Renal pelvis (tissue), 4 donors: ENCODE results near the gene APOL2. TPM values are rescaled to one million over a fixed set of nuclear protein-coding genes. Genes with fewer than 3 reads are reported as not detected.
"Not testable (repeated sequence)": the region's sequence is repeated elsewhere in the genome, so short reads cannot be mapped to it uniquely, and the experiment has no call there.

Source experiments
- DNase-seq: peaks from one replicate; pipeline ENCODE4 v3.0.0-alpha.2; 2013
- polyA plus RNA-seq, 3 donors: library from polyadenylated mRNA; unstranded; fragments of 120-200 nt; gene quantifications; one replicate each; pipeline ENCODE4 v1.2.1, GENCODE V29; 2013; ENCODE audit not compliant: insufficient read length in 3 of 3

APOL2 gene
- polyA plus RNA-seq, 3 donors = 22.4 to 34.8 (median 34.1) TPM

GRCh38 chr22:36267058-36267457 lies 27.7 kb upstream of the APOL2 start:
- no peak for DNase-seq

DNA sequence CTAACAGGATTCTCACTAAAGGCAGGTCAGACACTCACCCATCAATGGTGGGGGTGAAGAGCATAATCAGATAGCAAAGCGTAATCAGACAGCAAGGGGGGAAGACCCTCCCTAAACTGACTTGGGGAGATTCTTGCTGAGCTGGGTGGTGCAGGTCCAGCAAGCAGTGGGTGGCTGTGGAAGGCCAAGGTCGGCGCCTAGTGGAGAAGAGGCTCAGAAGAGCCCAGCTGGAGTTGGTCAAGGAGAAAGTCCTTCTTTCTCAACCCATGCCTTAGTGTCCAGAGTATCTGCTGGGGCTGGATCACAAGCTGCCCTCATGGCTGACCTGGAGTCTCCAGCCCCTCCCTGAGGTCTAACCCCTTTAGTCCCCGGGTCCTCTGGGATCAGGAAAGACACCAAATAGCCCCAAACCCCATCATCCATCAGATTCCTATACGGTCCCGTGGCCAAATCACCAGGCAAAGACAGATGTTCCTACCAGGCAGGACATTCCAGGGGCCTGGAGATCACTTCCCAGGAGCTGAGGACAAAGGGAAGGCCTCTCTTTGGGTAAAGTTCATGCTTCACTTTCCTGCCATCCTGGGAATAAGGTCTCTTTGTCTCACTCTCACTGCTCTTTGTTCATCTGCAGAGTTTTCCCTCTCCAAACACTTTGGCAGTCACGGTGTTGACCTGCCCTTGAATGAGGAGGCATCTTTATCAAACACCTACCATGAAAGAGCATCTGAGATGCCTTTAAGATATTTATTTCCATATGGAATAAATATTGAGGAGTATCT lies 24.7 kb upstream of the APOL2 start:
- DNase-seq = not testable (repeated sequence)

DNA sequence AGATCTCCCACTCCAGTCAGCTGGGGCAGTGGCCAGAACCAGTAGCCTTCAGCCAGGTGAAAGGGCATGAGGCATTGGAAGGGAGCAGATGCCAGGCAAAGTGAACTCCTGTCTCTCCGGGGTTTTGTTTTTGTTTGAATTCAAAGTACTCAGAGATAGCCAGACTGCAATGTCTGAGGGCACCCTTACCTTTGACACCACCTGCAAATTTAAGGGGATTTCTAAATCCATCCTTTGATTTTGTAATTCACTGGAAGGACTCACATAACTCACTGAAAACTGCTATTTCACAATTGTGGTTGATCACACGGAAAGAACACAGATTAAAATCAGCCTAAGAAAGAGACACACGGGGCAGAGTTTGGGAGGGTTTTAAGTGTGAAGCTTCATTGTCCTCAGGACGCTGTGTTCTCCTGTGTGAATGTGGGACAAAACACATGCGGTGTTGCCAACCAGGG lies 23.9 kb upstream of the APOL2 start:
- DNase-seq = not testable (repeated sequence)

GRCh38 chr22:36262307-36262706 lies 23.0 kb upstream of the APOL2 start:
- not testable (repeated sequence) for DNase-seq

DNA sequence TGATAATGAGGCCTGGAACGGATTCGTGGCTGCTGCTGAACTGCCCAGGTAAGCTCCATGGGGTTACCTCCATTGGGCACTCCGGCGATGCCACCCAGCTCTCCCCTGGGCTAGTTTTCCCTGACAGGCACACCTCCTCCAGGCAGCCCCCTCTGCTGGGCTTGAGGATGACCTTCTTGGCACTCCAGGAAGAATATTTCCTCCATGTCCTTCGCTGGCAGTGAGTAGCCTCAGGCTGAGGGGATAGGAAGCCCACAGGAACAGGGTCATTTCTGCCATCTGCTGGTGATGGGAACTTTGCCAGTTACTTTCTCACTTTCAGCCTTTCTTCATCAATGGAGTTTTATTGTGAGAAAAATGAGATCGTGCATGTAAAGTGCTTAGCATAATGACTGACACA lies 22.3 kb upstream of the APOL2 start:
- DNase-seq = not testable (repeated sequence)

DNA sequence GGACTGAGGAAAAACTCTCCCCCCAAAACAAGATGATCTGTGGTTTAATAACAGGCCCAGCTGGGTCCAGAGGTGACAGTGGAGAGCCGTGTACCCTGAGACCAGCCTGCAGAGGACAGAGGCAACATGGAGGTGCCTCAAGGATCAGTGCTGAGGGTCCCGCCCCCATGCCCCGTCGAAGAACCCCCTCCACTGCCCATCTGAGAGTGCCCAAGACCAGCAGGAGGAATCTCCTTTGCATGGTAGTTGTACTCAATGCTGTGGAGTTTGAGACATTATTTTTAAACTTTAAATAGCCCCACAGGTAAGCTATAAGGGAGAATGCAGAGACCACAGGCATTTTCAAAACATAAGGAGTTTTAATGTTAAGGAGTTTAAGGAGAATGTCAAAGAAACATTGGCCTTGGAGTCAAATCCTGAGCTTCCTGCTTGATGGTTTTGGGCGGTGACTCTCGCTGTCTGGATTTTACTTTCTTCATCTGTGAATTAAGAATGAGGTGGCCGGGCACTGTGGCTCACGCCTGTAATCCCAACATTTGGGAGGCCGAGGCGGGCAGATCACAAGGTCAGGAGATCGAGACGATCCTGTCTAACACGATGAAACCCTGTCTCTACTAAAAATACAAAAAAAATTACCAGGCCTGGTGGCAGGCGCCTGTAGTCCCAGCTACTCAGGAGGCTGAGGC lies 20.4 kb upstream of the APOL2 start:
- no peak for DNase-seq

DNA sequence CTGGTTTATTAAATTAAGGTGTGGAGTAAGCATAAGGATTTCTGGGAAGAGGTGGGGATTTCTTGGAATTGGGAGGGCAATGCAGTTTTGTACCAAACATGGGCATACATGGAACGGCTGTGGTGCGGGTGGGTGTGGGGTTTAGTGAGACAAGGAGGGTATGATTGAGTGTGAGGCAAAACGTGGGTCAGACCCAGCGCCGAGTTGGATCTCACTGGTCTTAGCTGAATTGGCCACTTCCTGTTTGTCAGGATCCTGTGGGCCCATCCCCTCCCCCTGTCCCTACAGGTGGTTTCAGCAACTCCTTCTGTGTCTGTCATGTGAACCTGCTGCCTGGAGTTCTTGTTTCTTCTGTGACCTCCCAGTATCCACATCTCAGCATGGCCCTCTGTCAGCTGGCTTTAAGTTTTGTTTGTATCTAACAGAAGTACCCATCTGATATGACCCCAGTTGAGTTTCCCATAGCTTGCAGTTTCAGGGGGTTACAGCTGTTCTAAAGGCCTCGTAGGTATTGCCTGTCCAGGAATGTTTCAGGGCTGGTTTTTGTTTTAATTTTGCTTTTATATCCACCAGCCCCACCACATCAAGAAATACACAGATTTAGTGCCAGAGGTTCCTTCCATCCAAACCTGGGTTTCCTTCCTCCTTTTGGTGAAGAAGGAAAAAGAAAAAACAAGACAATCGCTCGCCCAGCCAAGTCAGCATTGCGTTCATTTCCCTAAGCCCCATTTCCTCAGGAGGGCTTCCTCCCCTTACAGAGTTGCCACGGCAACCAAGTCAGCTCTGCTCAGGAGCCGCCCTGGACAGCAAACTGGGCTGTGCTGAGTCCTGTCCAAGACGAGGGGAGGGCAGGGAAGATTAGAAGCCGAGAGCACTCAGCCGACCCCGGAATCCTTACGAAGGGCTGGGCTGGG lies 19.6 kb upstream of the APOL2 start:
- no peak for DNase-seq

DNA sequence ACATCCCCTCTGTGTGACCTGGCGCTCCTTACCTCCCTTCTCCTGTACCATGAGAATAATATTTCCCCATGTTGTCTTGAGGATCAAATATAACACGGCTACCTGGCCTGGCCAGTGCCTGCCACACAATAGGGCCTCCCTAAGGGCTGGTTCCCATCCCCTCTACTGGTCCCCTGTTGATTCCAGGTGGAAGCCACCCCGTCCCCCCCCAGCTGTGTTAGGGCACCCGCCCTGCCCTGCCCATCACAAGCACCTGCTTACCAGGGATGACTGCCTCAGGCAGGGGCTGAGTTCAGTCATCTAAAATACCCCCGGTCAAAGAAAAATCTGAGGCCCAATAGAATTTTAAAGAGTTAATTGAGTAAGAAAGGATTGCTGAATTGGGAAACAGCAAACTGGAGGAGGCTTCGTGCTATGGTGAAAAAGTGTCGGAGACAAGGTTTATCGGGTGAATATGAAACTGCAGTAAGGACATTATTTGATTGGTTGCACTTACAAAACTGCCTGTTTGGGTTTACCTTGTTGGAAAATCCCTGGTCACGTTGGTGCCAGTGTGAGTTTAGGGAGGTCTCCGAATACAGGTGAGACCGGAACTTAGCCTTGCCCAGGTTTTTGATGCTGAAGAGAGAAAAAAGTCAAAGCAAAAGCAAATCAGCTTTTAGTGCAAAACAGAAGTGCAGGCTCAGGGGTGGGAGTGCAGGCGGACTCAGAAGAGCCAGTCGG lies 18.8 kb upstream of the APOL2 start:
- no peak for DNase-seq

DNA sequence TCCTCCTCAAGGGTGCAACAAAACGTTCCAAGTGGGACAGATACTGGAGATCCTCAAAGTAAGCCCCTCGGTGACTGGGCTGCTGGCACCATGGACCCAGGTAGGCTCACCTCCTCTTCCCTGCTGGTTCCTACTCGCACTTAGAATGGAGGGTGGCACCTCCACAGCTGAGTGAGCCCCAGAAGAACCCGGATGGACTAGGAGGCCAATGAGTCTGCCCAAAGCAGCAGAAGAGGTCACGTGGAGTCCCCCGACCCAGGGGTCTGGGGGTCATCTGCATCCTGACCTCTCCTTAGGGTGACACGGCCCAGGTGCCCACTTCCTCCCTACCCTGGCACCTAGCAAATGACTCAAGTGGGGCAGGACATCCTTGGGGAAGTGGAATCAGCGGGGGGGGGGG lies 18.0 kb upstream of the APOL2 start:
- no peak for DNase-seq

GRCh38 chr22:36256478-36256877 lies 17.2 kb upstream of the APOL2 start:
- DNase-seq = no peak

- DNase-seq = not testable (repeated sequence)
Observed at GRCh38 chr22:36255572-36255971, 16.2 kb upstream of the APOL2 start.

- DNase-seq = no peak
Observed at GRCh38 chr22:36253523-36254490, 14.5 kb upstream of the APOL2 start.

DNA sequence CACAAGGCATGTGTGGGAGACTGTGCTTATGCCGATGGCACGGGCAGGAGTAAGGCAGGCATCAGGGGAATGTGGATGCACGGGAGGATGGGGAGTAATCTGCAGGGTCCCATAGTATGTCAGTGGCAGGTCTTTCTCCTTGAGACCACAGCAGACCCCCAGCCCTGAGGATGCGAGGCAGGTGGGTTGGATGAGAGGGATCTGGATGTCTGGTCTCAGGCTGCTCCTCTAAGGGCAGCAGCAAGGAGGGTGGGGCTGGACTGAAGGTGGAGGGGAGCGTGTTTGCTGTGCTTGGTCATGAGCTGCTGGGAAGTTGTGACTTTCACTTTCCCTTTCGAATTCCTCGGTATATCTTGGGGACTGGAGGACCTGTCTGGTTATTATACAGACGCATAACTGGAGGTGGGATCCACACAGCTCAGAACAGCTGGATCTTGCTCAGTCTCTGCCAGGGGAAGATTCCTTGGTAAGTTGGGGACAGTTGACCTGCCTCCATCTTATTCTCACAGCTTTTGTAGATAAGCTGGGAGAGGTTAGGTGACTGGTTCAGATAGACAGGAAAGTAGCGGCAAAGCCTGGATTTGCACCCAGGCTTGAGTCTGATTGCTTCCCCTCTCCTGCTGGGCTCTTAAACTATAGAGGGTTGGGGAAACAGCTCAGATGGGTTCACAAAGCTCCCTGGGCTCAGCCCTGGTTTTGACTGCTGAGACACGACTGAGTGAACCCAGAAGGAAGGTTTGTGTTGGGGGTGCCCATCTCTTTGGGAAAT lies 13.6 kb upstream of the APOL2 start, which contains the start of gene APOL1:
Gene APOL1, plus strand, starts transcription at position 380 of the 769 bp plus-strand sequence. CDS start 1,823 bp downstream, outside the sequence.
- no peak for DNase-seq

DNA sequence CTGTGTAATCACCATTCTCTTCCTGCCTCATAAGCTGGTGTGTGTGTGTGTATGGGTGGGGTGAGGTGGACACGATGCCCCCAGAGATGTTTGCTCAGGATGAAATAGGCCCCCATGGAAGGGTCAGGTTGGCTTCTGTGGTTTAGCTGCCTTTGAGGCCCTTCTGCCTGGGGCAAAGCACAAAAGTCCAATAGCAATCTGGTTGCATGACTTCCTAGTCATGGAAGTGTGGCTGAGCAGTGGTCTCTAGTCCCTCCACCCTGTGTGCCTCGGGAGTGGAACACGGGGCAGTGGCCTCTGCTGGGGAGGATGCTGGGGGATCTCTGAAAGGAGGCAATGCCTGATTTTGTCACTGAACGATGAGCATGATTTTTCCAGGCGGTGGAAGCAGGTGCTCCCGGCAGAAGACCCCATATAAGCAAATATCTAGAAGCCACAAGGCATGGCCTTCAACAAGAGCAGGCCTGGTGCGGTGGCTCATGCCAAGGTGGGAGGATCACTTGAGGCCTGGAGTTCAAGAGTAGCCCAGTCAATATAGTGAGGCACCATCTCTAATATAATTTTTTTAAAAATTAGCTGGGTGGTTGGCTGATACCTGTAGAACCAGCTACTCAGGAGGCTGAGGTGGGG lies 12.8 kb upstream of the APOL2 start:
- DNase-seq = not testable (repeated sequence)

GRCh38 chr22:36250292-36250960 lies 11.1 kb upstream of the APOL2 start:
- DNase-seq = not testable (repeated sequence)

GRCh38 chr22:36249160-36249559 lies 9.8 kb upstream of the APOL2 start:
- no peak for DNase-seq

- DNase-seq = no peak
Observed at GRCh38 chr22:36247955-36248354, 8.6 kb upstream of the APOL2 start.

- no peak for DNase-seq
Observed at GRCh38 chr22:36246718-36247117, 7.4 kb upstream of the APOL2 start.
